IPS-15b (cell line): ENCODE data around the gene CYP8B1.
"Not testable (repeated sequence)": the region's sequence is repeated elsewhere in the genome, so short reads cannot be mapped to it uniquely, and the experiment has no call there.

Experiments used
- H3K27me3 ChIP-seq: one replicate; pipeline ENCODE4 v1.6.1; 2013; ENCODE audit warnings: low read length; ENCODE audit not compliant: control insufficient read depth, insufficient read depth
- H3K36me3 ChIP-seq: one replicate; pipeline ENCODE4 v1.6.1; 2013; ENCODE audit warnings: low read length; ENCODE audit not compliant: control insufficient read depth, insufficient read depth
- H3K4me1 ChIP-seq: one replicate; pipeline ENCODE4 v1.6.1; 2013; ENCODE audit warnings: mild to moderate bottlenecking, low read length; ENCODE audit not compliant: control insufficient read depth, insufficient read depth
- H3K4me3 ChIP-seq: one replicate; pipeline ENCODE4 v1.5.1; 2013; ENCODE audit warnings: low read depth, low read length
- H3K9ac ChIP-seq: one replicate; pipeline ENCODE4 v1.6.1; 2013; ENCODE audit warnings: low read depth, mild to moderate bottlenecking, low read length
- H3K9me3 ChIP-seq: one replicate; pipeline ENCODE4 v1.6.1; 2013; ENCODE audit warnings: mild to moderate bottlenecking, low read length; ENCODE audit not compliant: control insufficient read depth, insufficient read depth

CYP8B1 gene

DNA sequence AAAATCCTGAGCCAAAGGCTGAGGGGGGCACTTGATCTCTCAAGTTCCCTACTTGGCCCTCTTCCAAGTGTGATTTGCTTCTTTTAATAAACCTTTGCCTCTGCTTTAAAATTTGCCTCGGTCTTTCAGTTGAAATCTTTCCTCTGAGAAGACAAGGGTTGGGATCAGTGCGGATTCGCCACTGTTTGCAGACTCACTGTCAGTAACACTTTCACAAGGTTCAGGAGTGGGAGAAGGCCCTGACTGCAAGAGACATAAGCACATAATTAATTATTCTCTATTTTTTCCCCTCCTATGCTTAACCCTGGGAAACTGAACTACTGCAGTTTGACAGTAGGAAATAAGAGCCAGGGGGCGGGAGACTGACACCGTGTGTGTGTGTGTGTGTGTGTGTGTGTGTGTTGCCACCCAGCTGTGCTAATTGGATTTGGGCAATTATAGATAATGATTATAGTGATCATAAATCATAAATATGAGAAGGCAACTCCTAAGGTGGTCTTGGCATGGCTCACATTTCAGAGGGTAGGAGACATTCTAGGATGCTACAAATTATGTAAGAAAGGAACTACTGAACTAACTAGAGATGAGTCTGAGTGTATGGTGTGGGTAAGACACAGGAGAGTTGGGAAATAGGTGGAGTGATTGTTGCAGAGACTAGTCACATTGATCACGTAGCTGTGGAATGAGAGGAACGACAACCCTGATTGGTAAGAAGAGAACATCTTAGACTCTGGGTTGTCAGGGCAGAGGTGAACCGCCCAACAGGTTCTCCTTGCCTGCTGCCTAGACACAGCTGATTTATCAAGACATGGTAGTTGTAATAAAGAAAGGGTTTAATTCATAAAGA is 24.8 kb upstream of the CYP8B1 start:
- no peaks in the 10 kb centered on the region for H3K9me3 ChIP-seq
- no peaks in the 10 kb centered on the region for H3K36me3 ChIP-seq
- H3K4me3 ChIP-seq, result no peak overlapping the region
- no peaks in the 10 kb centered on the region for H3K27me3 ChIP-seq
- H3K9ac ChIP-seq, result no peak overlapping the region
- H3K4me1 ChIP-seq, result peaks cover 4% of the 10 kb centered on the region

DNA sequence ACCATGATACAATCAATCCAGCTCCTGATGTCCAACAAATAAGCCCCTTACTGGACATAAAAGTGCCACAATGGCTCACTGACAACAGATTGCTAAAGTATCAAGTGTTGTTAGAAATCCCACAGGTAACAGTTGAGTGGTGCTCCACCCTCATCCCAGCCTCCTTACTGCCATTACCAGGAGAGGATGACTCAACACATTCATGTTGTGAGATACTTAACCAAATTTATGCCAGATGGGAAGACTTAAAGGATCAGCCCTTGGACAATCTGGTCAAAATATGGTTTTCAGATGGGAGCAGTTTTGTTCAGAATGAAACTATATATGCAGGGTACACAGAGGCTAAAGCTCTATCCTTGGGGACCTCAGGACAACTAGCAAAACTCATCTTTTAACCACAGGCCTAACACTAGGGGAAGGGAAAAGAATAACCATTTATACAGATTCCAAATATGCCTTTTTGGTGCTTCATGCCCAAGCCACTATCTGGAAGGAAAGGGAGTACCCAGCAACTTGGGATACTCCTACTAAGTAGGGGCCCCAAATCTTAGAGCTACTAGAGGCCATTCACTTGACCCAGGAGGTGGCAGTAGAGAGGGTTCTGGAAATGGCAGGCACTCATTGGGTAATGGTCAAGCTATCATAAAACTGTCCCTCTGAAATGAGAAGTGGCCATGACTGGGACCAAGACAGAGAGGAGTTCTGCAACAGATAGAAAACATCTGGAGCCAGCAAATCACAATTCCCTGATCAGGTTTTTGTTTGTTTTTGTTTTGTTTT is 23.4 kb upstream of the CYP8B1 start:
- H3K4me3 ChIP-seq, result no peak overlapping the region
- no peaks in the 10 kb centered on the region for H3K9me3 ChIP-seq
- peaks cover 8% of the 10 kb centered on the region for H3K4me1 ChIP-seq
- H3K27me3 ChIP-seq, result no peaks in the 10 kb centered on the region
- no peak overlapping the region for H3K9ac ChIP-seq
- H3K36me3 ChIP-seq, result no peaks in the 10 kb centered on the region

DNA sequence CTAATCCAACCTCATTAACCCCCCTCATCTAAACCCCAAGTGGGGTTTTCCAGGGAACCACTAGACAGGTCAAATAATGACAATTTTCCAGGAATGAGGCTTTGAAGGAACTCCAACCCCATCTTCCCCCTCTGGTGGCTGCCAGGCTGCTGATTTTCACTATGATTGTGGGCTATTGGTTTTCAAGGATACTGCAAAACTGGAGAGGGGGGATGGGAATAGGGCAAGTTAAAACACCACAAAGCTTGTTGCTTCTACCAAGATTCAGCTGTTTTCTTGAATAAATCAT is 19.8 kb upstream of the CYP8B1 start:
- H3K9me3 ChIP-seq, result no peaks in the 10 kb centered on the region
- H3K4me3 ChIP-seq, result no peak overlapping the region
- no peaks in the 10 kb centered on the region for H3K36me3 ChIP-seq
- no peaks in the 10 kb centered on the region for H3K27me3 ChIP-seq
- H3K9ac ChIP-seq, result no peak overlapping the region
- peaks cover 18% of the 10 kb centered on the region for H3K4me1 ChIP-seq

DNA sequence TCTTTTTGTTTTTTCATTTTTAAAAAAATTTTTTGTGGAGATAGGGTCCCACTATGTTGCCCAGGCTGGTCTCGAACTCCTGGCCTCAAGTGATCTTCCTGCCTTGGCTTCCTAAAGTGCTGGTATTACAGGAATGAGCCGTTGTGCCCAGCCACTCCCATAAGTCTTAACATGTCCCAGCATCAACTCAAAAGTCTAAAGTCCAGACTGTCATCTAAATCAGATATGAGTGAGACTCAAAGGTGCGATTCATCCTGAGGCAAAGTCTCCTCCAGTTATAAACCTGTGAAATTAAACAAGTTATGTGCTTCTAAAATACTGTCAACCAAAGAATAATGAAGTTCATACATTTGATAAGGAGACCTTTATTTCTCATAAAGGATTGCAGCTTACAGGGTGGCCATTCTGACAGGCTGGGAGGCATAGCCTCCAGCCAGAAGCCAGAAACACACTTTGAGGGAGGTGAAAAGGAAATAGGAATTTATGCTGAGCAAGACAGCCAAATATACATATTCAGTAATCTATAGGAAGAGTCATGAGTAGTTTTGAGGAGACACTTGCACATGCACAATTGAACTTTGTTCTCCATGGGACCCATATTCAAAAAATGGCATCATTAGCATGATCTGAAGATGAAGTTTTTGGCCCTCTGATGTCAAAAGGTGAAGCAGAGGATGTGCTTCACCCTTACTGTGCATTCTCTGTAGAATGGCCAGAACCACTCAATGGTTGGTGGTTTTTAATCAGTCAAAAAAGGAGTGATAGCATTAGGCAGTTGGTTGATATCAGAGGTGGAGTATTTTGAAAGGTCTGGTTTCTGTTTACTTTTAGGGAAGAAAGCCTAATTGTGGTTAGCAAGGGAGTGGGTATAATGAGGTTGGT is 19.3 kb upstream of the CYP8B1 start:
- H3K27me3 ChIP-seq, result no peaks in the 10 kb centered on the region
- no peaks in the 10 kb centered on the region for H3K36me3 ChIP-seq
- H3K9me3 ChIP-seq, result no peaks in the 10 kb centered on the region
- no peak overlapping the region for H3K9ac ChIP-seq
- H3K4me3 ChIP-seq, result no peak overlapping the region
- H3K4me1 ChIP-seq, result peaks cover 20% of the 10 kb centered on the region

DNA sequence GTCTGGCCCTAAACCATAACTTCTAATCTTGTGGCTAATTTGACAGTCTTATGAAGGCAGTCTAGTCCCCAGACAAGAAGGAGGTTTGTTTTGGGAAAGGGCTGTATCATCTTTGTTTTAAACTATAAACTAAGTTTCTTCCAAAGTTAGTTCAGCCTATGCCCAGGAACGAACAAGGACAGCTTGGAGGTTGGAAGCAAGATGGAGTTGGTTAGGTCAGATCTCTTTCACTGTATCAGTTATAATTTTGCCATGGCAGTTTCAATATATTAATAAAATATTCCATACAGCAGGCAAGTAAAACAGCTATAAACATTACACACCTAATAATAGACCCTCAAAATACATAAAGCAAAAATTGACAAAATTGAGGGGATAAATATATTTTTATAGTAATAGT is 17.1 kb upstream of the CYP8B1 start:
- peaks cover 20% of the 10 kb centered on the region for H3K4me1 ChIP-seq
- no peak overlapping the region for H3K9ac ChIP-seq
- H3K9me3 ChIP-seq, result no peaks in the 10 kb centered on the region
- no peaks in the 10 kb centered on the region for H3K36me3 ChIP-seq
- H3K4me3 ChIP-seq, result no peak overlapping the region
- H3K27me3 ChIP-seq, result no peaks in the 10 kb centered on the region

DNA sequence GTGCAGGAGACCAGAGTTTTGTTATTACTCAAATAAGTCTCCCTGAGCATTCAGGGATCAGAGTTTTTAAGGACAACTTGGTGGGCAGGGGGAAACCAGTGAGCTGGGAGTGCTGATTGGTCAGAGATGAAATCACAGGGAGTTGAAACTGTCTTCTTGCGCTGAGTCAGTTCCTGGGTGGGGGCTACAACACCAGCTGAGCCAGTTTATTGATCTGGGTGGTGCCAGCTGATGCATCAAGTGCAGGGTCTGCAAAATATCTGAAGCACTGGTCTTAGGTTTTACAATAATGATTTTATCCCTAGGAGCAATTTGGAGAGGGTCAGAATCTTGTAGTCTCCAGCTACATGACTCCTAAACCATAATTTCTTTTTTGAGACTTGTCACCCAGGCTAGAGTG is 16.5 kb upstream of the CYP8B1 start:
- H3K27me3 ChIP-seq, result no peaks in the 10 kb centered on the region
- no peak overlapping the region for H3K9ac ChIP-seq
- H3K4me1 ChIP-seq, result peaks cover 20% of the 10 kb centered on the region
- H3K4me3 ChIP-seq, result no peak overlapping the region
- no peaks in the 10 kb centered on the region for H3K36me3 ChIP-seq
- H3K9me3 ChIP-seq, result no peaks in the 10 kb centered on the region

DNA sequence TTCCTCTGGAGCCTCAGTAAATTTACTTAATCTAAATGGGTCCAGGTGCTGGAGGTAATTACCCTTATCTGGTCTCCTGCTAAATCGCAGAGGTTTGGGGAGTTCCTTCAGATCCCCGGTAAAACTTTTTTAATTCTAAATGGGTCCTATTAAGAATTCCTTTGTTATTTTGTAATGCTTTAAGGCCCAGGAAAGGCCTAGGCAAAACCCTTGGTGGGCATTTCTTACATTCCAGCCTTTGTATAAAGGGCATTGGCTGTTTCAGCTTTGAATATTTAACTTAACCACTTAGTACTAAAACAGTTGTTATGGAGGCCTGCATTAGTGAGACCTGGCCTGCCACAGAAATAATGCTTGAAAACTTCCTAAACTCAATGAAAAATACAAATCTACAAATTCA is 15.4 kb upstream of the CYP8B1 start:
- no peaks in the 10 kb centered on the region for H3K36me3 ChIP-seq
- H3K9me3 ChIP-seq, result no peaks in the 10 kb centered on the region
- no peaks in the 10 kb centered on the region for H3K27me3 ChIP-seq
- H3K4me1 ChIP-seq, result peaks cover 20% of the 10 kb centered on the region
- H3K9ac ChIP-seq, result peak overlapping the region; percentile 41
- H3K4me3 ChIP-seq, result no peak overlapping the region

DNA sequence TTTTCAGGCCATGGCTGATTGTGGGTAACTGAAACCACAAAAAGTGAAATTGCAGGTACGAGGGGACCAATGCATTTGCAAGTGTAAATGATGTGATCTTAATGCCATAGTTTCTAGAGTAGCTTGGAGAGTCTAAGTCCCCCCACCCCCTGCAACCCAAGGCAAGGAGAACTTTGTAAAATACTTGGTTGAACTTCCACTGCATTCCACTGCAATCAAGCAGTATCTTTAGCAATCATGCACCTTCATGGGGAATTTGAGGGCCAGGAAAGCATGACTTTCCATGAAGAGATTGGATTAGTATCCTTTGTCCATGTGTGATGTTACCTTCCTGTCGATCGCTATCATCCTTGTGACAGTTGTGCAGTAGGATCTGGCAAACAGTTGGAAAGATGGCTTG is 11.4 kb upstream of the CYP8B1 start:
- Histone ChIP-seq H3K9ac (no peak overlapping the region), H3K4me1 (peaks cover 12% of the 10 kb centered on the region), H3K4me3 (no peak overlapping the region), H3K36me3 (no peaks in the 10 kb centered on the region), H3K27me3 (no peaks in the 10 kb centered on the region), H3K9me3 (no peaks in the 10 kb centered on the region)

DNA sequence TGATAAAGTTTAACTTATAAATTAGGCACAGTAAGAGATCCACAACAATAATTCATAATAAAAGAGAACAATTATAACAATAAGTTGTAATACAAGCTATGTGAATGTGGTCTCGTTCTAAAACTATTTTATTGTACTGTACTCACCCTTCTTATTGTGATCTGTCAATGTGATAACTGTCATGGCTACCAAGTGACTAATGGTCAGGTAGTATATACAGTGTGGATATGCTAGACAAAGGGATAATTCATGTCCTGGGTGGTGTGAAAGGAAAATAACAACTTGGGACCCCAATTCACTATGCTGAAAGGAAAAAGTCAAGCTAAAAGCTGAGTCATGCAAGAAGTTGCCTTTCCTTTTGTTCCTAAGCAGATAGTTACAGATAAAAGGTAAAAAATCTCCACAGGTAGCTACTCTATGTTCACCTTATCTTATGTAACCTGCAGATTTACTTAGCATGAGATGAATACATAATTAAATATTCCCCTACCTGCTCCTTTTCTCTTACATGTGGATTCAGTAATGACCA is 10.7 kb upstream of the CYP8B1 start:
- Histone ChIP-seq H3K27me3 (no peaks in the 10 kb centered on the region), H3K9ac (no peak overlapping the region), H3K36me3 (no peaks in the 10 kb centered on the region), H3K4me3 (no peak overlapping the region), H3K4me1 (peaks cover 9% of the 10 kb centered on the region), H3K9me3 (no peaks in the 10 kb centered on the region)

DNA sequence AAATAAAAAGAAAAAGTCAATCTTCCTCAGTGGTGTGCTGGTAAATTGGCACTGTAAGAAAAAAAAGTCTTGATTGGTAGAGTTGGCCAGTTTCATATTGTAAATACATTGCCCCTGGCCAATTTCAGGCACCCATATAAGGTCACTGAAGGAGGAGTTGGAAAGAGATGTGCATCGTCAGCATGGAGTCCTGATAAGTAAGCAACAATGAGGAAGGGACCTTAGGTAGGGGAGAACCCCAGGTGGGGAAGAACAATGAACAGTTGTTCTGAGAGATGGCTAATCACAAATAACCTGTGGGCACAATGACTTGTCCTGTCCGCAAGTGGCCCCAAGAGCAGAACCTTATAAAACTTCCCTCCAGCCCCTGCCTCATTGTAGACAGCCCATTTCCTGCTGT is 8.6 kb upstream of the CYP8B1 start:
- Histone ChIP-seq H3K36me3 (no peaks in the 10 kb centered on the region), H3K9ac (no peak overlapping the region), H3K9me3 (no peaks in the 10 kb centered on the region), H3K27me3 (no peaks in the 10 kb centered on the region), H3K4me3 (no peak overlapping the region), H3K4me1 (no peaks in the 10 kb centered on the region)

DNA sequence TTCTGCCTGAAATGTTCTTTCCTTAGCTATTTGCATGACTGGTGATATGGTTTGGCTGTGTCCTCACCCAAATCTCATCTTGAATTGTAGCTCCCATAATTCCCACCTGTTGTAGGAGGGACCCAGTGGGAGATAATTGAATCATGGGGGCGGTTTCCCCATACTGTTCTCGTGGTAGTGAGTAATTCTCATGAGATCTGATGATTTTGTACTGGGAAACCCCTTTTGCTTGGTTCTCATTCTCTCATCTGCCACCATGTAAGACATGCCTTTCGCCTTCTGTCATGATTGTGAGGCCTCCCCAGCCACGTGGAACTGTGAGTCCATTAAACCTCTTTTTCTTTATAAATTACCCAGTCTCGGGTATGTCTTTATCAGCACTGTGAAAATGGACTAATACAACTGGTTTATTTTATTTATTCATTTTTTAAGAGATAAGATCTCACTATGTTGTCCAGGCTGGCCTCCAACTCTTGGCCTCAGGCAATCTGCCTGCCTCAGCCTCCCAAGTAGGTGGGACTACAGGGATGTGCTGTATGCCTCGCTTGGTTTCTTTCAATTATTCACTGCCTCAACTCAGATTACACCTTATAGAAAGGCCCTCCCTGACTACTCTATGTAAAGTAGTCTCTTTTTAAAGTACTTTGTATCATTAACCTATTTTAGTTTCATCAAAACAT is 7.7 kb upstream of the CYP8B1 start:
- not testable (repeated sequence) for H3K9me3 ChIP-seq, H3K36me3 ChIP-seq, H3K9ac ChIP-seq, H3K4me3 ChIP-seq, H3K4me1 ChIP-seq, H3K27me3 ChIP-seq
